GM20000 (cell line): Measurements from ENCODE around the gene GMPPA.
A peak's percentile ranks its signal among the peaks of the same experiment; 100 is the strongest.

Experiments used
- DNase-seq: peaks from one replicate; pipeline ENCODE4 v3.0.0; 2012; ENCODE audit warnings: low spot score
- TF ChIP-seq, protein P1 (sequence below): IDR thresholded peaks from 2 replicates; pipeline ENCODE4 v1.5.1; 2012; ENCODE audit warnings: mild to moderate bottlenecking, control low read depth; ENCODE audit errors: extremely low read depth, missing control alignments

The GMPPA gene

DNA sequence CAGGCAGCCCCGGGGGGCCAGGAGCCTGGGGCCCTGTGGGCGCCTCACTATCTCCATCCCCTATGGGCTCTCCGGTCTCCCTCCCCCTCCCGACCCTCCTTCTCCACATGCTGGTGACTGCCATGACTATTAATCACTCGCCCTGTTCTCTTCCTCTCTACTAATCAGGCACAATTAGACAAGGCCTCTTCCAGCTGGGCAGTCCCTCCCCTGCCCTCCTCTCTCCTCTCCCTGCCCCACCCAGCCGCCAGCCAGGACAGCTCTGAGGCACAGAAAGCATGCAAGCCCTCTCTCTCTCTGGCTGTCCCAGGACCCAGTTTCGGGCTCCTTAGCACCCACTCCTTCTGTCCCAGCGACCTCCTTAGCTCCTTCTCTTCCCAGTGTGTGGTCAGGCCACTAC lies 21.4 kb downstream of the GMPPA start:
- DNase-seq = no peak
- TF ChIP-seq, protein P1, sequence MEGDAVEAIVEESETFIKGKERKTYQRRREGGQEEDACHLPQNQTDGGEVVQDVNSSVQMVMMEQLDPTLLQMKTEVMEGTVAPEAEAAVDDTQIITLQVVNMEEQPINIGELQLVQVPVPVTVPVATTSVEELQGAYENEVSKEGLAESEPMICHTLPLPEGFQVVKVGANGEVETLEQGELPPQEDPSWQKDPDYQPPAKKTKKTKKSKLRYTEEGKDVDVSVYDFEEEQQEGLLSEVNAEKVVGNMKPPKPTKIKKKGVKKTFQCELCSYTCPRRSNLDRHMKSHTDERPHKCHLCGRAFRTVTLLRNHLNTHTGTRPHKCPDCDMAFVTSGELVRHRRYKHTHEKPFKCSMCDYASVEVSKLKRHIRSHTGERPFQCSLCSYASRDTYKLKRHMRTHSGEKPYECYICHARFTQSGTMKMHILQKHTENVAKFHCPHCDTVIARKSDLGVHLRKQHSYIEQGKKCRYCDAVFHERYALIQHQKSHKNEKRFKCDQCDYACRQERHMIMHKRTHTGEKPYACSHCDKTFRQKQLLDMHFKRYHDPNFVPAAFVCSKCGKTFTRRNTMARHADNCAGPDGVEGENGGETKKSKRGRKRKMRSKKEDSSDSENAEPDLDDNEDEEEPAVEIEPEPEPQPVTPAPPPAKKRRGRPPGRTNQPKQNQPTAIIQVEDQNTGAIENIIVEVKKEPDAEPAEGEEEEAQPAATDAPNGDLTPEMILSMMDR = no peak

DNA sequence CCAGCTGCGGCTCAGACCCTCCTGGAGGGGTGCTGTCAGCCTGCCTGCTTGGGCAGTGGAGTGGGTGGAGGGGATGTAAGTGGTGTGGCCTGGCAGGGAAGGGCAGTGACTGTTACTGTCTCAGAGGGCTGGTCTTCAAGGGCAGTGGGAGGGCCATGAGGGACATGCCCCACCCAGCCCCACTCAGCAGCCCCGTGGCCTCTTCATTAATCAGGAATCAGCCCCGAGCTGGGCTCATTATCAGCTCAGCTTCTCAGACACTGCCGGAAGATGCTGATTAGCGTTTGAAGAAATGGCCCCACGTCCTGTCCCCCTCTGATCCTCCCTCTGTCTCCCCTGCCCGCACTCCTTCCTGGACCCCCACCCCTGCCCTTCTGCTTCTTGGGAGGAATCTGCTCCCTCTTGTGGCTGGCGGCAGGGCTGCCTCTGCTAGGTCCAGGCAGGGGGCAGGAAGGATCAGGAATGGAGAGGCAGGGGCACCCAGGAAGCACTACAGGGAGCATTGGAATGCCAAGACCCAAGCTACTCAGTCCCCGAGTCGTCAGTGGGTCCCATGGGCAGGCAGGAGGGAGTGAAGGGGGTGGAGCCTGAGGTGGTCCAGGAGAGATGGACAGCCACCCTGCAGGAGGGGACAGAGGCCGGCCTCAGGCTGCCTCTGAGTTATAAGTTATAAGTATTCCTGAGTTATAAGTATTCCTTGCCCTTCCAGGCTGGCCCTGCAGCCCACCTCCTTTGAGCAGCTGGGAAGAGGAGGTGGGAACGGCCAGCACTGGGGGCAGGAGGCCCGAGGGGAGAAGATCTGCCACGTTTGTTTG lies 22.6 kb downstream of the GMPPA start:
- TF ChIP-seq, protein P1 = peak; percentile 9
- no peak for DNase-seq

DNA sequence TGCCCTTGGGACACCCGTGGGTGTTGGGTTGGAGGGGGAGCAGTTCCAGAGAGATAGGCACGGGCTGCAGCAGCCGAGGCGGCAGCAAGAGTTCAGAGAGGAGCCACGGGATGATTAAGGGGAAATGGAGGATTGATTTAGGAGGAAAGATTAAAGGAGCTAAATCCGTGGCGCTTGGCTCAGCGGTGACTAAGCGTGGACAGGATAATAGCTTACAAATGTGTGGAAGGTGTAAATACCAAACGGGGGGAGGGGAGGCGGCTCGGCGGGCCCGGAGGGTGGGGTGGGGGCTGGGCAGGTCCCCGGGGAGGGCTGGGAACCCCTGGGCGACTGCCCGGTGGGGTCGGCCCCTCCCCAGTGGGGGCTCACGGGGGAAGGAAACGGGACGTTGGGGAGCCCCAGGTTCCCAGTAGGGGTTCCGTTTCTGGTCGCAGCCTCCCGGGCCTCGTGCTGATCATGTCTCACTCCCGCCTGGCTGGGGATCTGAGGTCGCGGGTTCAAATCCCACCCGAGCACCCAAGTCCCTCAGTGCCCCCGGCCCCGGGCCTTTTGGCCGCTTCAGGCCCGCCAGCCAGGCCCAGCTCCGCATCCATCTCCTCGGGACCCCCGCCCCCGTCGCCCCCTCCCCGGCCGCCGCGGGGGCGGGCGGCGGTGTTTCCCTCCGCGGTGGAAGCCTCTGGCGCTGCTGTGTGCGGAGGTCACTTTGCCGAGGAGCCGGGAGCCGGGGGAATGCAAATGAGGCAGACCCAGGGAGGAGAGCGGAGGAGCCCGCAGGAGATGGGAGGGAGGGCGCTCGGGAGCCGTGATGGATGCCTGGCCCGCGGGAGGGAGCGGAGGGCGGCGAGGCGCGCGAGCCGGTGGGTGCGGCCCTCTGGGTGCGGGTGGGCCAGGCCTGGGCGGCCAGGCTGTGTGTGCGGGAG lies 23.7 kb downstream of the GMPPA start:
- DNase-seq = no peak
- TF ChIP-seq, protein P1 = no peak

DNA sequence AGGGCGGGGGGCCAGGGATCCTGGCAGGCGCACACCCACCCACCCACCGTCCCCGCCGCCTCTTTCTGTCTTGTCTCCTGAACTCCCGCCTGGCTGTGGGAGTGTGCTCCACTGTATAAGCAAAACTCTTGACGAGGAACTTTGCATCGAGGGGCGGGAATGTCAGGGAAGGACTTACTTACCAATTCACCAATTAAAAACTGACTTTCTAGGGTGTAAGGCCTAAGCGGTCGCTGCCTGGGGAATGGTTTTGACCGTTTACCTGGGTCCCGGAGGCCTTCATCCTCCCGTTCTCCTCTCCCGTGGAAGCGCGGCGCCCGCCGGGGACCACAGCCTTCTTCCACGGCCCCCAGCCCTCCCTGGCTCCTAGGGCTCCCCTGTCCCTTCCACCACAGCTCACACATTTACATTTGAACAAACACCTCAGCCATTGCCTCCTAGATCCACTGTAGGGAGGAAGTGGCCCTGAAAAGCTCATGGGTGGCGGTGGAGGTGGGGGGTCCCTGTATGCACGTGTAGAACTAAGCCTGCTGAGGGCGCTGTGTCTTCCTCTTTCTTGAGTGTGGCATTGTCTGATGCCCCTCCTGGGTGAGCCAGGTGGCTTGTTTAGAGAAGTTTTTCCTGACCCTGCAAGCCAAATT lies 24.5 kb downstream of the GMPPA start:
- DNase-seq = no peak
- TF ChIP-seq, protein P1 = no peak

DNA sequence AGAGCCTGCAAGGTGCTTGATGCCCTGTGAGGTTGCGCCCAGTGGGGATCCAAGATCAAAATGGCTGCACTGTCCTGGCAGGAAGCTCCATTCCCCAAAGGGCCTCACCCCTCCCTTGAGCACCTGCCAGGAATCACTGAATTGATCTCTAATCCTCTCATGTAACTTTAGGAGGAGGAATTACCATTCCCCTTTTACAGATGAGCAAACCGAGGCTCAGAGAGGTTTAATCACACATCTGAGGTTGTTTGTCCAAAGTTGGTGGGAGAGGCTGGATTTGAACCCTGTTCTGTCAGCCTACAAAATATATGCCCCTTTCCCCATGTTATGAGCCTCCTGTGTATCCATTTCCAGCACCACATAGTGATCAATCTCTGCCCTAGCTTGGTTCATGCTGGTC lies 26.1 kb downstream of the GMPPA start:
- DNase-seq = no peak
- TF ChIP-seq, protein P1 = no peak

DNA sequence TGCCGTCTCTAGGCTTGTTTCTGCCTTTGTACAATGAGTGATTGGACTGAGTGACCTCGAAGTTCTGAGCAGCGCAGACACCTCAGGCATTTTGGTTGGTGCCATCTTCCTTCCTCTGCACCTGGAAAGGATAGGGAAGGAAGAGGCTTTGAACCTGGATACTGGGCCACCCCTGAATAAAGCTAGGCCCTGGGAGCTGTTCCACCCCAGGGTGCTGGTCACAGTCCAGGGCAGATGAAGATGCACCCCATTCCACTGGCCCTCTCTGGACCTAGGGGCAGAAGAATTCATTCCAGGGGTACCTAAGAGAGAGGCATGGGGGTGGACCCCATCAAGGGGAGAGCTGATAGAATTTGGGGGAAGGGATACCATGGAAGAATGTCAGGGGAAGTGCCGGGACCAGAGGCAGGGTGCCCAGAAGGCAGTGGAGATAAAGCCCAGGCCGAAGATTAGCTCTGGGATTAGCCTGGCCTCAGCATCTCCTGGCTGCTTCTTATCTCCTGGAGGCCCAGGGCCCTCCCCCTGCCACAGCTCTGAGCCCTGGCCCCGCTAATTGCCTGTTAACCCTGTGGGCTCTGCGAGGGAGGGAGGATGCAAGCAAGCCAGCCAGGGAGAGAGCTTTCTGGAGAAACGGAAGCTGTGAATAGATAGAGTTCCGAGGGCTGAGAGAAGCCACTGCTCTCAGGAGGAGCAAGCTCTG lies 27.0 kb downstream of the GMPPA start:
- TF ChIP-seq, protein P1 = no peak
- no peak for DNase-seq
